ENCODE results near the gene ATF7IP.
"Not testable (repeated sequence)": the region's sequence is repeated elsewhere in the genome, so short reads cannot be mapped to it uniquely, and the experiment has no call there.

The ATF7IP gene, protein sequence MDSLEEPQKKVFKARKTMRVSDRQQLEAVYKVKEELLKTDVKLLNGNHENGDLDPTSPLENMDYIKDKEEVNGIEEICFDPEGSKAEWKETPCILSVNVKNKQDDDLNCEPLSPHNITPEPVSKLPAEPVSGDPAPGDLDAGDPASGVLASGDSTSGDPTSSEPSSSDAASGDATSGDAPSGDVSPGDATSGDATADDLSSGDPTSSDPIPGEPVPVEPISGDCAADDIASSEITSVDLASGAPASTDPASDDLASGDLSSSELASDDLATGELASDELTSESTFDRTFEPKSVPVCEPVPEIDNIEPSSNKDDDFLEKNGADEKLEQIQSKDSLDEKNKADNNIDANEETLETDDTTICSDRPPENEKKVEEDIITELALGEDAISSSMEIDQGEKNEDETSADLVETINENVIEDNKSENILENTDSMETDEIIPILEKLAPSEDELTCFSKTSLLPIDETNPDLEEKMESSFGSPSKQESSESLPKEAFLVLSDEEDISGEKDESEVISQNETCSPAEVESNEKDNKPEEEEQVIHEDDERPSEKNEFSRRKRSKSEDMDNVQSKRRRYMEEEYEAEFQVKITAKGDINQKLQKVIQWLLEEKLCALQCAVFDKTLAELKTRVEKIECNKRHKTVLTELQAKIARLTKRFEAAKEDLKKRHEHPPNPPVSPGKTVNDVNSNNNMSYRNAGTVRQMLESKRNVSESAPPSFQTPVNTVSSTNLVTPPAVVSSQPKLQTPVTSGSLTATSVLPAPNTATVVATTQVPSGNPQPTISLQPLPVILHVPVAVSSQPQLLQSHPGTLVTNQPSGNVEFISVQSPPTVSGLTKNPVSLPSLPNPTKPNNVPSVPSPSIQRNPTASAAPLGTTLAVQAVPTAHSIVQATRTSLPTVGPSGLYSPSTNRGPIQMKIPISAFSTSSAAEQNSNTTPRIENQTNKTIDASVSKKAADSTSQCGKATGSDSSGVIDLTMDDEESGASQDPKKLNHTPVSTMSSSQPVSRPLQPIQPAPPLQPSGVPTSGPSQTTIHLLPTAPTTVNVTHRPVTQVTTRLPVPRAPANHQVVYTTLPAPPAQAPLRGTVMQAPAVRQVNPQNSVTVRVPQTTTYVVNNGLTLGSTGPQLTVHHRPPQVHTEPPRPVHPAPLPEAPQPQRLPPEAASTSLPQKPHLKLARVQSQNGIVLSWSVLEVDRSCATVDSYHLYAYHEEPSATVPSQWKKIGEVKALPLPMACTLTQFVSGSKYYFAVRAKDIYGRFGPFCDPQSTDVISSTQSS

DNA sequence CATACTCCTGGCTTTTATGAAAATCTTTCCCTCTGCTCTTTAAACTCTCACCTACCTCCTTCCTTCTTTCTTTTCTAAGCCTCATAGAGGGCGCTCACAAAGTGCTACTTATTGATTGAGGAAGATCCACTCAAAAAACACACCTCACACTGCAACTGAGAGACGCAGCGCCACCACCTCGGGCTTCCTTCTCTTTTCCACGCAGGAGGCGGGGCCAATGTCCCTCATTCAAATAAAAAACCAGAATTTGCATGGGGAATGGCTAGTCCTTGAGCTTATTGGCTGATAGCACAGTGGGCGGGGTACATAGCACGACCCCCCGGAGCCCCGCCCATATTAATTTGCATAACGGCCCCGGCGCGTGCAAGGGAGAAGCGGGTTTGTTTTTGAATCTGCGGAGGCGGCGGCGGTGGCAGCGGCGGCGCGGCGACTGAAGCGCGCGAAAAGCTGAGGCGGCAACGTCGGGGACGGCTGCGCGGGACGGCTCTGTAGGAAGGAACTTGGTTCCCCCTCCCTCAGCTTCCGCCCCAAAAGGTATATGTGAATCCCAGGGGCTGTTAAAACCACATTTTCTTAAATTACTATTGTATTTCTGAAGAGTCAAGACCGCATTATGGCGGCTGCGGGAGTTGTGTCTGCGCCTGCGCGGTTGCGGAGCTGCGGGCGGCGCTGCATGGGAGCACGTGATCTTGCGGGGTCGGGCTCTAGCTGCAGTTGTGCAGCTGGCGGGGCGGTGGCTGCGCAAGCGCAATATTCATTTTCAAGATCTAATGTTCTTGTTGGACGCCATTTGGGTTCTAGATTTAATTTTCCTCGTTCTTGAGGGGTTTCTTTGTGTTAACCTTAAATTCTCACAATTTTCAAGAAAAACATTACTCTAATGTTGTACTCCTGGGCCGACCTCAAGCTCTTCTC is at the start of gene ATF7IP:
Gene ATF7IP, plus strand, starts transcription at position 389 of the 915 bp plus-strand sequence. CDS start 58,234 bp downstream, outside the sequence.
- peak; percentile 91 to 96 for DNase-seq

DNA sequence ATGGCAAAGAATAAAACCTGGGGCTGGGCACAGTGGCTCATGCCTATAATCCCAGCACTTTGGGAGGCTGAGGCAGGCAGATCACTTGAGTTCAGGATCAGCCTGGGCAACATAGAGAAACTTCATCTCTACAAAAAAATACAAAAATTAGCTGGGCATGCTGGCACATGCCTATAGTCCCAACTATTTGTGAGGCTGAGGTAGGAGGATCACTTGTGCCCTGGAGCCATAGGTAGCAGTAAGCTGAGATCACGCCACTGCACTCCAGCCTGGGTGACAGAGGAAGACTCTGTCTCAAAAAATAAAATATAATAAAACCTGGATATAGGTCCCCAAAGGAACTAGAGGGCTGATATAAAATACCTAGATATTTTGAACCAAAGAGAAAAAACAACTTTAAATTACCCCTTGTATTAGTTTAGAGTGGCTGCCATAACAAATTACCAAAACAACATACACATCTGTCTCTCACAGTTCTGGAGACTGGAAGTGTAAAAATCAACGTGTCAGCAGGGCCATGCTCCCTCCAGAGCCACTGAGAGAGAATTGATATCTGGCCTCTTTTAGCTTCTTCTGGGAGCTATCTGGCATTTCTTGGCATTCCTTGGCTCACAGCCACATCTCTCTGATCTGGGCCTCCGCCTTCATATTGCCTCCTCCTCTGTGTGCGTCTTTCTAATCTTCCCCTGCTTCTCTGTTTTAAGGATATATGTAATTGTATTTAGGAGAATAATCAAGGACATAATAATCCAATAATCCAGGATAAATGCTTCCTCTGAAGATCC is 47.9 kb upstream of the ATF7IP start:
- DNase-seq, result no peak

DNA sequence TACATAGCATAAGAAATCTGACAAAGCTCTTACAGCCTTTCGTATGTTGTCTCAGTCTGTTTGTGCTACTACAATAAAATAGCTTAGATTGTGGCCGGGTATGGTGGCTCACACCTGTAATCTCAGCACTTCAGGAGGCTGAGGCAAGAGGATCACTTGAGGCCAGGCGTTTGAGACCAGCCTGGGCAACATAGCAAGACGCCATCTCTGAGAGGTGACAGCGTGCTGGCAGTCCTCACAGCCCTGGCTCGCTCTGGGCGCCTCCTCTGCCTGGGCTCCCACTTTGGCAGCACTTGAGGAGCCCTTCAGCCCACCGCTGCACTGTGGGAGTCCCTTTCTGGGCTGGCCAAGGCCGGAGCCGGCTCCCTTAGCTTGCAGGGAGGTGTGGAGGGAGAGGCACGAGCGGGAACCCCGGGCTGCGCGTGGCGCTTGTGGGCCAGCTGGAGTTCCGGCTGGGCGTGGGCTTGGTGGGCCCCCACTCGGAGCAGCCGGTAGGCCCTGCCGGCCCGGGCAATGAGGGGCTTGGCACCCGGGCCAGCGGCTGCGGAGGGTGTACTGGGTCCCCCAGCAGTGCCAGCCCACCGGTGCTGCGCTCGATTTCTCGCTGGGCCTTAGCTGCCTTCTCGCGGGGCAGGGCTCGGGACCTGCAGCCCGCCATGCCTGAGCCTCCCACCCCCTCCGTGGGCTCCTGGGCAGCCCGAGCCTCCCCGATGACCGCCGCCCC is 45.6 kb upstream of the ATF7IP start:
- DNase-seq, result not testable (repeated sequence)

DNA sequence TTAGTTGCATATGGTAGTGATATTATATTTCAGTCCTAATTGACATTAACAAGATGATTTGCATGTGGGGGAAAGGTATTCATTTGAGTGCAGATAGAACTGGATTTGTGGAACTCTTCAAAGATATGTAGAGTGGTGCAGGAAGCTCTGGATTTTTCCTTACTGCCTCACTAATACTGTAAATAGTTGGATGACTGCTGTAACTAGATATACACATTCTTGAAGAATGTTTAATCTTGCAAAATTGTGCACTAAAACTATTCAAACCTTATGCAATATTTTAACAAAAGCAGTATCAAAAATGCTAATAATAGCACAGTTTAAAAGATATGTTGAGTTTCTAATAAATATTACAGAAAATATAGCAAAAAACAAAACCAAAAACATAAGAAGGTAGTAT is 43.1 kb upstream of the ATF7IP start:
- DNase-seq, result no peak

DNA sequence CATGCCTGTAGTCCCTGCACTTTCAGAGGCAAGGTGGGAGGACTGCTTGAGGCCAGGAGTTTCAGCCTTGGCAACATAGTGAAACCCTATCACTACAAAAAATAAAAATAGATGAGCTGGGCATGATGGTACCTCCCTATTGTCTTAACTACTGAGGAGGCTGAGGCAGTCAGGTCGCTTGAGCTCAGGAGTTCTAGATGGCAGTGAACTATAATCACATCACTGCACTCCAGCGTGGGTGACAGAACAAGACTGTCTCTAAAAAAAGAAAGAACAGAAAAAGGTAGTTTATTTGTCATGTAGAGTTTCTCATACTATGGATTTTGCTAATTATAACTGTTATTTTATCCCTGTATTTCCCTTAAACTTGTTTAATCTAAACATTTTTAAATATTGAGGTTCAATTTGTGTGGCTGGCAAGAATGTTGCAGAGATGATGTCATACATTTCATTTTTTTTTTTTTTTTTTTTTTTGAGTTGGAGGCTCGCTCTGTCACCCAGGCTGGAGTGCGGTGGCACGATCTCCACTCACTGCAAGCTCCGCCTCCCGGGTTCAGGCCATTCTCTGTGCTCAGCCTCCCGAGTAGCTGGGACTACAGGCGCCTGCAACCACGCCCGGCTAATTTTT is 39.7 kb upstream of the ATF7IP start:
- no peak for DNase-seq

DNA sequence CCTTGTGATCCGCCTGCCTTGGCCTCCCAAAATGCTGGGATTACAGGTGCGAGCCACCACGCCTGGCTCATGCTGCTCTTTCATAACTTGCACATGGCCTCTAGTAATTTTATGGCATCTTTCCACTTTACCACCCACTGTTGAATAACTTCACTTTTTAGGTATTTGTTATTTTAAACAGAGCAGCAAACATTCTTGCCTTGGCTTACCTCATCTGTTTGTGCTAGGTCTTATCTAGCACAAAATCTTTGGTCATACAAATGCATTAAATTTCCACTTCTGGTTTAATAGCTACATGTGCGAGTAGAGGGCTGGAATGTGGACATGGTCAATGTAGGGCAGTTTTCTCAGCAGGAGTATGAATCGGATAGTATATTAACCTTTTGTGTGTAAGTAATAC is 38.8 kb upstream of the ATF7IP start:
- no peak for DNase-seq

DNA sequence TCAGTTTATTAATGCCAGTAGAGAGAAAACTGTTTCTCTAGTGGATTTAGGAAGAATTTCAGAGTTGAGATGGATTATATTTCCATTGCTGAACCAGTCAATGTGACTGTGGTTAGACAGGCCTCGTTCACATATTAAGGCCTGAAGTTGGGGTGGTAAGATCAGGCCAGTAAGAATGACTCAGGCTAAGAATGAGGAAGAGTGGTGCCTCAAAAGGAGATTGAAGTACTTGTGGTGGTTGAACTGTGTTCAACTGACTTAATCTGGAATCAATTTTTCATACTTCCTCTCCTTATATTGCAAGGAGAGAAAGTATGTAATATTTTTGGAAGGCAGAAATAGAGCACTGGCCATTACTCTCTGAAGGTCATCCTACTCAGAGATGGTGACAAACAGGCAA is 37.8 kb upstream of the ATF7IP start:
- no peak for DNase-seq

DNA sequence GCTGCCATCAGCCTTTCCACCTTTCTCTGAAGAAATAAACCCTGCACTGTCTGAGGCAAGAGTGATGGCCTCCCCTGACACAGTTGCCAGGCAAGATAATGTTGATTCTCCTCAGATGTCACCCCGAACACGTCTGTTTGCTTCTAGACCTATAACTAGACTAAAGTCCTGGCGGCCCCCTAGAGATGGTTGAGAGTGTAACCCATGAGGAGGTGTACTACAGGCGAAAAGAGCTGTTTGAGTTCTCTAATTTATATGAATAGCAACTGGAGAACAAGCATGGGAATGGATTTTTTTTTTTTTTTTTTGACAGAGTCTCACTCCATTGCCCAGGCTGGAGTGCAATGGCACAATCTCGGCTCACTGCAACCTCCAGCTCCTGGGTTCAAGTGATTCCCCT is 33.0 kb upstream of the ATF7IP start:
- no peak for DNase-seq

DNA sequence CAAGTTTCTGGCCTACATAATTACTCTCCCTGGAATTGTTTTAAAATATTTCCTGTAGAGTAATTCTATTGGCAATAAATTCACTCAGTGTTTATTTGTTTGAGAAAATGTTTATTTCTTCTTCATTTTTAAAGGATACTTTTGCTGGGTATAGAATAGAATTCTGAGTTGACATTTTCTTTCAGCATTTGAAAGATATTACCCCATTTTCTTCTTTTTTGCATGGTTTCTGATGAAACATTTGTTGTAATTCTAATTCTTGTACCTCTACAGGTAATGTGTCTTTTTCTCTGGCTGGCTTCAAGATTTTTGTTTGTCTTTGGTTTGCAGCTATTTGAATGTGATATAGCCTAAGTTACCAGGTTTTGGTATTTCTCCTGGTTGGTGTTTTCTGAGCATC is 25.1 kb upstream of the ATF7IP start:
- DNase-seq, result no peak

DNA sequence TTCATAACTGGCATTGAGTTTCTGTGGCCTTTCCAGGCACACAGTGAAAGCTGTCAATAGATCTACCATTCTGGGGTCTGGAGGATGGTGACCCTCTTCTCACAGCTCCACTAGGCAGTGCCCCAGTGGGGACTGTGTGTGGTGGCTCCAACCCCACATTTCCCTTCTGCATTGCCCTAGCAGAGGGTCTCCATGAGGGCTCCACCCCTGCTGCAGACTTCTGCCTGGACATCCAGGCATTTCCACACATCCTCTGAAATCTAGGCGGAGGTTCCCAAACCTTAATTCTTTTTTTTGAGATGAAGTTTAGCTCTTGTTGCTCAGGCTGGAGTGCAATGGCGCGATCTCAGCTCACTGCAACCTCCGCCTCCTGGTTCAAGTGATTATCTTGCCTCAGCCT is 14.0 kb upstream of the ATF7IP start:
- DNase-seq, result not testable (repeated sequence)

DNA sequence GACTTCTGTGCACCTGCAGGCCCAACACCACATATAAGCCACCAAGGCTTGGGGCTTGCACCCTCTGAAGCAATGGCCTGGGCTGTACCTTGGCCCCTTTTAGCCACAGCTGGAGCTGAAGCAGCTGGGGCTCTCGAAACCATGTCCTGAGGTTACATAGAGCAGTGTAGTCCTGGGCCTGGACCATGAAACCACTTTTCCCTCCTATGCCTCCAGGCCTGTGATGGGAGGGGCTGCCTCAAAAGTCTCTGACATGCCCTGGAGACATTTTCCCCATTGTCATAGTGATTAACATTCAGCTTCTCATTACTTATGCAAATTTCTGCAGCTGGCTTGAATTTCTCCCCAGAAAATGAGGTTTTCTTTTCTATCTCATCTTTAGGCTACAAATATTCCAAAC is 13.4 kb upstream of the ATF7IP start:
- DNase-seq, result not testable (repeated sequence)

DNA sequence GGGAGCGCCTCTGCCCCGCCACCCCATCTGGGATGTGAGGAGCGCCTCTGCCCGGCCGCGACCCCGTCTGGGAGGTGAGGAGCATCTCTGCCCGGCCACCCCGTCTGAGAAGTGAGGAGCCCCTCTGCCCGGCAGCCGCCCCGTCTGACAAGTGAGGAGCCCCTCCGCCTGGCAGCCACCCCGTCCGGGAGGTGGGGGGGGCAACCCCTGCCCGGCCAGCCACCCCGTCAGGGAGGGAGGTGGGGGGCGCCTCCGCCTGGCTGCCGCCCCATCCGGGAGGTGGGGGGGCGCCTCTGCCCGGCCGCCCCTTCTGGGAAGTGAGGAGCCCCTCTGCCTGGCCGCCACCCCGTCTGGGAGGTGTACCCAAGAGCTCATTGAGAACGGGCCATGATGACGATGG is 10.8 kb upstream of the ATF7IP start:
- not testable (repeated sequence) for DNase-seq

DNA sequence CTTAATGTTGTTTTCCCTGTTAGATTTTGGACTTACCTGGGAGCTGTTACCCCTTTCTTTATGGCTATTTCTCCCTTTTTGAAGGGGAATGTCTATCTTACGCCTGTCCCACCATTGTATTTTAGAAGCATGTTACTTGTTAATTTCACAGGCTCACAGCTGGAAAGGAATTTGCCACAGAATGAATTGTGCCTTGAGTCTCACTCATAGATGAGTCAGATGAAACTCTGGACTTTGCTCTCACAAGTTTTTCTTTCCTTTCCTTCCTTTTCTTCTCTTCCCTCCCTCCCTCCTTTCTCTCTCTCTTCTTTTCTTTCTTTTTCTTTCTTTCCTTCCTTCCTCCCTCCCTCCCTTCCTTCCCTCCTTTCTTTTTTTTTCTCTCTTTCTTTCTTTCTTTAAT is 9.3 kb upstream of the ATF7IP start:
- DNase-seq, result no peak

DNA sequence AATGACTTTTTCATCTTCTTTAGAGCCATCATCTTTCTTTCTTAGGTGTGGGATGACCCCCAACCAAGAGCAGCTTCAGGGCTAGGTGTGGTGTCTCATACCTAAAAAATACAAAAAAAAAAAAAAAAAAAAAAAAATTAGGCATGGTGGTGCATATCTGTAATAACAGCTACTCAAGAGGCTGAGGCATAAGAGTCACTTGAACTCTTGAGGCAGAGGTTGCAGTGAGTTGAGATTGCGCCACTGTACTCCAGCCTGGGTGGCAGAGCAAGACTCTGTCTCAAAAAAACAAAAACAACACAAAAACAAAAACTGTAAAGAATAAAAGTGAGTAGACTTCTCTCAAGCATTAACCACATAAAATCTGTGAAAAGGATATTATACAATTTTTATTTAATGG is 8.0 kb upstream of the ATF7IP start:
- DNase-seq, result no peak

DNA sequence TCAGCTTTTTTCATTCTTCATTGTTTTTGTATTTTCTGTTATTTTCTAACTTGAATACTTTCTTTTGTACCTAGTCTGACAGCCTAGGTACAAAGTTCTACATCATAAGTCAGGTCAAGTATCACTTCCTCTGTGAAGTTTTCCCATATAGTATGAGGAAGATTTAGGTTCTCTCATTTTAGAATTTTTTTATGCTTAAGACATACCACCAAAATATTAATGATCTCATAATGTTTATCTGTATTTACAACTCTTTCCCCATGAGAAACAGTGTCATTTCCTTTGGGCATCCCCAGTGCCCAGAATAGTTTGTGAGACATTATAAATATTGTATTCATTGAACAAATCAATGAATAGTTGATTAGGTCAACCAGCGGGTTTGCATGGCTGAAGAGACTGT is 3.1 kb upstream of the ATF7IP start:
- no peak for DNase-seq

DNA sequence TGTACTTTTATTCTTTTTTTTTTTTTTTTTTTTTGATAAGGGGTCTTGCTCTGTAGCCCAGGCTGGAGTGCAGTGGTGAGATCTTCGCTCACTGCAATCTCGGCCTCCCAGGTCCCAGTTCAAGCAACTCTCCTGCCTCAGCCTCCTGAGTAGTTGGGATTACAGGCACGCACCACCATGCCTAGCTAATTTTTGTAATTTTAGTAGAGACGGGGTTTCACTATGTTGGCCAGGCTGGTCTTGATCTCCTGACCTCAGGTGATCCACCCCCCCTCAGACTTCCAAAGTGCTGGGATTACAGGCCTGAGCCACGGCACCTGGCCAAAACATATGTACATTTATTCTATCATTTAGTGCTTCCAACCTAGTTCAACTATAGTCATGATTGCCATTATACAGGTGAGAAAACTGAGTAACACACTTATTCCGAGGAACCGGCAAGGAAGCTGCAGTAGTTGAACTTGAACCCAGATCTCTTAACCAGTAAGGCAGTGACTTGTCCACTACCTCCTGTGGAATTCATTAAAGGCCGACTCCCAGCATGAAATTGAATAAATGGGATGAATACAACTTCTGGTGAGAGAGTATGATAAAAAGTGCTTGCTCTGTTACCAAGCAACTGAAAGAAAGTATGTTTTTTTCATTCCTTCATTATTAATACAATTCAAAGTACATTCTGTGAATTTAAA is 755 bp upstream of the ATF7IP start:
- DNase-seq, result no peak

DNA sequence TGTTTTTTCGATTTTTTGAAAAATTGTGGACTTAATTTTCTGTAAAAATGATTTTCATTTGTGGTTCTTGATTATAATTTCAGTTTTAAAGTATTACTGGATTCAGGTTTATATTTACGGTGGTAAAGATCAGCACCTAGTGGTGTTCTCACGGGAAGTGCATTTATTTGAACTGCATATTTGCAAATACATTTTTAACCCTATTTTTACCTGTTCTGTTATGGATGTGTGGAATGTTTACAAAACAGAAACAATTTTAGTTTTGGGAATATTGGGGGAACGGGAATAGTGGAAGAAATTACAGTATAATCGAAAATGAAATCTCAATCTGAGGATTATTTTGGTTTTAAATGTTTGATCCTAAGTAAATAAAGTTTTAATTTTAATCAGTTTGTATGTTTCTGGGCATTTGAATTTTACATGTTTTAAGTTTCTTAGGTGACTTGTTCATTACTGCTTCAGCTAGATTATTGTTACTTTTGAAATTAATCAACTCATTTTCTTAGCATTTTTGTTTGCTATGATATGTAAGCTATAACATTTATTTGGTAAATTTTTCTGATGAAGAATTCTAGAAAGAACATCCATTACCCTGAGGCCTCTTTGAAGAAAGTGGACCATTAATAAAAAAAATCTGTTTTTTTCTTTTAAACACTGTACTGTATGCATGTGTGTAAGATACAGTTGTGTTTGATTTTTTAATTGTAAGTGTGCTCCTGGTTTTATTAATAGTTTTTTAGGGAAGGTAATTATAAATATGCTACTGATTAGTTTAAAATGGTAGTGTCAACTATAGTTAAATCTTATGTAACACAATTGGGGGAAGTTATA is 942 bp downstream of the ATF7IP start:
- peak in 1 of 2 experiments; percentile 42 for DNase-seq

DNA sequence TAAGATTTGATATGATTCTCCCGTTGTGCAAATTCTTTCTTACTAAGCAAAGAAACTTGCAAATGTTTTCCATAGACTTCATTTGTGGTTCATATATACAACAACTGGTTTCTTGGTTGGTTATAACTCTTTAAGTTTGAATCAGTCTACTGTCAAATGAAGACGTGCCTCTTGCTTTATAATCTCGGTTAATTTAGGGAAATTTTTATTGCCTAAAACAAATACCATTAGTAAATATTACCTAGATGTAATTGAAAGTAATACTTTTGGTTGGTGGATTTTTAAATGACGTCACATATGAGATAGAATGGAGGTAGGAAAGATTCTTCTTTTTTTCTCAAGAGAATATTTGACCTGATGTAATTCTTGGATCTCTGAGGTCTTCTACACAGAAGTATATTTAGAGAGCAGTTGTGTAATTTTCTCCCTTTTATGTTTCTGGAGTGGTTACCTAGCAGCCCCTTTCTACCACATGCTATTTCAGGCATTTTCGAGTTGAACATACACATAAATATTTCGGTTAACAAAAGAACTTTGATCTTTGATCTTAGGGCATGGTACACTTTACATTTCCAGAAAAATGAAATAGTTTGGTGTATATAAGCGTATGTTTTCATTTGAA is 1.7 kb downstream of the ATF7IP start:
- peak in 1 of 2 experiments; percentile 17 for DNase-seq

Data from NCI-H446 (cell line).